Measurements from ENCODE around the gene KCNS3. TPM values are rescaled to one million over a fixed set of nuclear protein-coding genes. Genes with fewer than 3 reads are reported as not detected.

KCNS3 gene
- total and polyA plus RNA-seq, 2 of the 4 experiments (the other 2 are of a cell fraction), result 2.9 to 4.3 TPM

- Histone ChIP-seq H3K4me1 (ENCODE audit: control insufficient read depth, insufficient read depth, low read length) (no peaks in the 10 kb centered on the region), H3K14ac (replicated peaks; ENCODE audit: low read depth, low read length) (no peak overlapping the region), H3K4me3 (ENCODE audit: insufficient read depth, low read depth, low read length) (no peak overlapping the region), H3K9me3 (ENCODE audit: control insufficient read depth, insufficient read depth, low read length) (peaks cover 3% of the 10 kb centered on the region), H2BK5ac (ENCODE audit: low read depth, low read length, poor library complexity, severe bottlenecking) (no peak overlapping the region), H3K23ac (ENCODE audit: low read depth, low read length) (no peak overlapping the region), H4K91ac (ENCODE audit: insufficient read depth, low read depth, low read length) (no peak overlapping the region), H2AK9ac (replicated peaks; ENCODE audit: low read depth, low read length, poor library complexity) (no peak overlapping the region), H3K79me1 (ENCODE audit: low read depth in 1 of 2, low read length in 2 of 2) (no peaks in the 10 kb centered on the region), H2AK5ac (ENCODE audit: low read depth, low read length) (no peak overlapping the region), H4K8ac (ENCODE audit: low read depth in 2 of 2, low read length in 2 of 2) (no peak overlapping the region), H2BK20ac (ENCODE audit: low read depth, low read length) (no peak overlapping the region), H3K9ac (ENCODE audit: low read depth, low read length) (no peak overlapping the region), H4K20me1 (ENCODE audit: insufficient read depth, low read length) (no peaks in the 10 kb centered on the region), H2AFZ (replicated peaks; ENCODE audit: low read length, poor library complexity) (no peak overlapping the region), H3K56ac (ENCODE audit: extremely low read depth, insufficient read depth, low read length) (no peak overlapping the region), H3K18ac (ENCODE audit: low read depth, low read length) (no peak overlapping the region), H3K27ac (ENCODE audit: insufficient read depth, low read length) (no peak overlapping the region), H2BK120ac (ENCODE audit: low read depth, low read length) (no peak overlapping the region), H4K5ac (ENCODE audit: low read depth, low read length) (no peak overlapping the region), H3K27me3 (ENCODE audit: control insufficient read depth, insufficient read depth, low read length) (no peaks in the 10 kb centered on the region; the same call in none of the 2 replicates), H3K4me2 (ENCODE audit: low read depth, low read length) (no peak overlapping the region), H3K36me3 (ENCODE audit: control insufficient read depth, insufficient read depth, low read length) (no peaks in the 10 kb centered on the region), H3K9me1 (ENCODE audit: insufficient read depth, low read length) (0 out of 2 replicates have a peak, but pooled peaks cover 2% of the 10 kb centered on the region), H2BK15ac (ENCODE audit: low read depth, low read length) (no peak overlapping the region), H3K4ac (ENCODE audit: low read depth, low read length) (no peak overlapping the region)
- POLR2A ChIA-PET (ENCODE audit: unreplicated experiment), result no interaction called here
- BruUV-seq (replicated peaks), result no TSS peak
- CTCF ChIA-PET, result no interaction called here
- intact Hi-C loops (cut with micrococcal nuclease), result no loop called here
- dilution Hi-C loops (cut with HindIII; ENCODE audit: low sequenced_read_pairs, unreplicated experiment), result no loop called here
- no peak for DNase-seq
- no peak for ATAC-seq (ENCODE audit: low read depth)
- no CpG with 5 or more reads among the region's 3 CpGs for WGBS, 2 experiments (ENCODE audit: extremely low coverage in 2 of 2, insufficient read length in 1 of 2)
- in situ Hi-C loops (cut with MboI; ENCODE audit: low sequenced_read_pairs), result no loop called here
- no peak for TF ChIP-seq CHD1 (IDR thresholded peaks at IDR 0.05; ENCODE audit: low read depth, low read length)
- no peak for TF ChIP-seq RFX5 (IDR thresholded peaks at IDR 0.05; ENCODE audit: low read depth, low read length)
- no peak for TF ChIP-seq ELK1 (IDR thresholded peaks at IDR 0.05; ENCODE audit: borderline replicate concordance, low read depth, low read length)
- TF ChIP-seq CTCF (conservative IDR thresholded peaks at IDR 0.05; ENCODE audit: low read depth, low read length), result no peak
- no peak for TF ChIP-seq MAZ (IDR thresholded peaks at IDR 0.05; ENCODE audit: borderline replicate concordance, low read depth, low read length)
- no peak for TF ChIP-seq SMC3 (IDR thresholded peaks at IDR 0.05; ENCODE audit: low read depth, low read length)
- no peak for TF ChIP-seq CEBPB (IDR thresholded peaks at IDR 0.05; ENCODE audit: low read depth, low read length)
- TF ChIP-seq BHLHE40 (IDR thresholded peaks at IDR 0.05; ENCODE audit: low read depth, low read length), result no peak
- TF ChIP-seq RCOR1 (IDR thresholded peaks at IDR 0.05; ENCODE audit: insufficient replicate concordance, low read length), result no peak
- TF ChIP-seq FOS (IDR thresholded peaks at IDR 0.05; ENCODE audit: low read depth, low read length), result no peak
- no peak for TF ChIP-seq NFE2L2 (IDR thresholded peaks at IDR 0.05; ENCODE audit: low read depth, low read length)
- TF ChIP-seq POLR2A (IDR thresholded peaks at IDR 0.05; ENCODE audit: low read depth, low read length), result no peak
- TF ChIP-seq MXI1 (IDR thresholded peaks at IDR 0.05; ENCODE audit: borderline replicate concordance, low read depth, low read length), result no peak
- no peak for TF ChIP-seq RAD21 (IDR thresholded peaks at IDR 0.05; ENCODE audit: low read length)
- TF ChIP-seq USF2 (IDR thresholded peaks at IDR 0.05; ENCODE audit: low read depth, low read length), result no peak
- TF ChIP-seq MAFK (IDR thresholded peaks at IDR 0.05; ENCODE audit: low read depth, low read length), result no peak
Measured at GRCh38 chr2:17947113-17947512, 68.6 kb downstream of the KCNS3 start.

Measured in IMR-90 (cell line).